ENCODE measurements around the gene ADCYAP1. TPM values are rescaled to one million over a fixed set of nuclear protein-coding genes. Genes with fewer than 3 reads are reported as not detected.

The ADCYAP1 gene
- total RNA-seq, 1 experiment from 2014 or later = not detected

DNA sequence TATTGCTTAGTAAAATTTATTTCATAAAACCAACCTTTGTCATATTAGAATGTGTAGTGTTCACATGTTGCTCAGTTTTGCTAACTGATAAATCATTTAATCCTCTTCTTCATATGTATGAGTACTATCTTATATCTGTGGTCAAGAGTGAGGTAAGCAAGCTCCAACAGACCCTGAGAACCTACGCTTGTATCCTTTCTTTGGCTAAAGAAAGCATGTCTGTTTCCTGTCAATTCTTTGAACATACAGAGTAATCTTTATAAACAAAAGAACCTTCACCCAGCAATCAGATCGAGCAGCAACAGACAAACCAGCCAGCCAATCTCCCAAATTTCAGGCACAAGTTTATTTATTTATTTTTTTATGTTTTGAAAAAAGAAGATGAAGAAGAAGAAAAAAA is 6.4 kb downstream of the ADCYAP1 start:
- WGBS (ENCODE audit: extremely low coverage, insufficient read length, low lambda C conversion rate) = no CpG with 5 or more reads among the region's 2 CpGs
- Mint-ChIP-seq H3K36me3 (ENCODE audit: insufficient read depth in 1 of 3, low read depth in 3 of 3) (no peaks in the 10 kb centered on the region), H3K27ac (no peak overlapping the region), H3K9me3 (no peaks in the 10 kb centered on the region; a peak in 3 of 5 replicates), H3K4me3 (no peak overlapping the region), H3K4me1 (peaks cover 11 to 18% of the 10 kb centered on the region in 2 experiments), H3K27me3 (ENCODE audit: low read depth) (peaks cover 95% of the 10 kb centered on the region)
- Histone ChIP-seq H4K20me1 (ENCODE audit: control insufficient read depth, insufficient read depth, insufficient read length) (no peaks in the 10 kb centered on the region), H3K56ac (ENCODE audit: insufficient read length, low read depth, low read length) (no peak overlapping the region), H4K5ac (ENCODE audit: insufficient read length, low read depth, low read length) (no peak overlapping the region), H4K91ac (ENCODE audit: insufficient read length, low read depth, low read length) (no peak overlapping the region), H3K4me2 (ENCODE audit: insufficient read depth, insufficient read length, low read length) (no peak overlapping the region), H3K79me1 (ENCODE audit: insufficient read depth, low read depth, low read length, poor library complexity, severe bottlenecking) (no peaks in the 10 kb centered on the region), H2BK20ac (ENCODE audit: low read depth, low read length, poor library complexity, severe bottlenecking) (no peak overlapping the region), H3K18ac (ENCODE audit: insufficient read length, low read depth, low read length) (no peak overlapping the region), H3K27ac (ENCODE audit: insufficient read length, low read depth, low read length) (no peak overlapping the region), H3K23ac (ENCODE audit: insufficient read length, low read depth, low read length) (no peak overlapping the region), H3K79me2 (ENCODE audit: insufficient read depth, low read length) (no peaks in the 10 kb centered on the region), H3K9ac (ENCODE audit: extremely low read depth, insufficient read length, low read length) (no peak overlapping the region), H3K23me2 (ENCODE audit: insufficient read length, low read depth, low read length, poor library complexity, severe bottlenecking) (peaks cover 17% of the 10 kb centered on the region), H3K4ac (ENCODE audit: low read depth, low read length) (no peak overlapping the region), H3K14ac (ENCODE audit: insufficient read depth, low read length) (no peak overlapping the region), H3K9me3 (ENCODE audit: control insufficient read depth, low read depth, low read length) (no peaks in the 10 kb centered on the region), H3K27me3 (ENCODE audit: insufficient read depth, low read length) (peaks cover 53% of the 10 kb centered on the region), H3T11ph (ENCODE audit: low read length) (no peak overlapping the region), H2BK5ac (ENCODE audit: insufficient read length, low read length) (no peak overlapping the region), H4K8ac (replicated peaks; ENCODE audit: insufficient read length, low read depth, low read length) (no peak overlapping the region), H2BK15ac (ENCODE audit: low read depth, low read length) (no peak overlapping the region), H3K4me1 (ENCODE audit: insufficient read depth, low read length) (no peaks in the 10 kb centered on the region), H2BK120ac (ENCODE audit: low read depth, low read length, poor library complexity, severe bottlenecking) (no peak overlapping the region), H2BK12ac (ENCODE audit: insufficient read length, low read depth, low read length) (no peak overlapping the region), H2AFZ (ENCODE audit: low read length) (no peak overlapping the region), H2AK5ac (ENCODE audit: insufficient read length, low read length) (no peak overlapping the region)
- no peak for DNase-seq
- TF ChIP-seq CTCF (conservative IDR thresholded peaks at IDR 0.05) = no peak
